ENCODE results near the gene KRT24. TPM values are rescaled to one million over a fixed set of nuclear protein-coding genes. Genes with fewer than 3 reads are reported as not detected.

Gene KRT24
- total RNA-seq, 1 donor from 2014 or later: not detected

DNA sequence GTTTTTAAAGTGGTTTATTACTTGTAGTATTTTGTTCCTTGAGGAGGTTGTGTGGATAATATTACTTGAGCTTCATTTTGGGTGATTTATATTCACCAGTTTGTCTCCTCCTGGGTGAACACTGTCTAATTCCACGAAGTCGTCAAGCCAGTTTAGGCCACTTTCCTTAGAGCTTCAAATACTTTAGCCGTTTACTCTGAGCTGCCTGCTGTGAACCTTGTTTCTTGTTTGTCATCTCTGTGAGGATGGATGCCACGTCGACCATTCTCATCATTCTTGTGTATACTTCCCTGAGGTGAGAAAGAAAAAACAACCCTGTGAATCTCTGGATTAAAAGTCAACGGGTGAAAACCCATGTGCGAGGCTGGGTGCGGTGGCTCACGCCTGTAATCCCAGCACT, 9.0 kb downstream of the KRT24 start:
- DNase-seq: no peak

- DNase-seq: no peak
Observed at GRCh38 chr17:40687106-40687505, 16.4 kb downstream of the KRT24 start.

DNA sequence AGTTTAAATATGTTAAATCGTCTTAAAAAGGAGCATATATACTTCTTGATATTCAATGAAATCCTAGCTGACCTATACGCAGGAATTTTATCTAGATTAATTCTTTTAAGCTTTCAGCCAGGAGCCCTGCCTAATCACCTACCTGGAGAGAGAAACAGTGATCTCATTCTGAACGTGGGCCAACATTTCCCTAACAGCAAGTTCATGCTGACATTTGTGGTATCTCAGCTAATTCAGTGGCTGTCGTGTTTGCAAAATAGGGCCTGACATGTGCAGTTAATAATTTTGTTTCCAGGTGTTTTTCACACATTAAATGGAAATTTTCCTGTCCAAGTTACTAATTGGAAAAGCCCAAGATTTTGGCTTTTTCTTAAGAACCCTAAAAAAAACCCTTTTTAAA, 17.4 kb downstream of the KRT24 start:
- DNase-seq: no peak

- no peak for DNase-seq
Observed at GRCh38 chr17:40680998-40681397, 22.6 kb downstream of the KRT24 start.

- no peak for DNase-seq
Observed at GRCh38 chr17:40679523-40679907, 24.0 kb downstream of the KRT24 start.

GRCh38 chr17:40678902-40679522, 24.5 kb downstream of the KRT24 start:
- no peak for DNase-seq

GRCh38 chr17:40675905-40676304, 27.6 kb downstream of the KRT24 start:
- DNase-seq: no peak

DNA sequence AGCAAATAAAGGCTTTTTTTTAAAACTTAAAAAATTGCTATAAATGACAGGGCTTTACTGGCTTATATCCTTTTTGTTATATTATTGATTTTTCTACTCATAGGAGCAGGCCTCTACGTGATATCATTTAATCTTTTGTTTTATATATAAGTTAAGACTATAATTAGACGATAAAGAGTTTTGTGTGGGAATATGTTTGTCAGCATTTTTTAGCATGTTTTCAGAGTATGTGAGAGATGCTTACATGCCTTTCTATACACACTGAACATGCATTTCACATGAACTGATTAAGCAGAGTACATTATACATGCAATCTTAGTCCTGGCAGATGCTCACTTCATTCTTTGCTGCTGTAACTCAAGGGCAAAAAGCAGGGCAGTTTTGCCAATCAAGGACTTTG, 30.9 kb downstream of the KRT24 start:
- no peak for DNase-seq

DNA sequence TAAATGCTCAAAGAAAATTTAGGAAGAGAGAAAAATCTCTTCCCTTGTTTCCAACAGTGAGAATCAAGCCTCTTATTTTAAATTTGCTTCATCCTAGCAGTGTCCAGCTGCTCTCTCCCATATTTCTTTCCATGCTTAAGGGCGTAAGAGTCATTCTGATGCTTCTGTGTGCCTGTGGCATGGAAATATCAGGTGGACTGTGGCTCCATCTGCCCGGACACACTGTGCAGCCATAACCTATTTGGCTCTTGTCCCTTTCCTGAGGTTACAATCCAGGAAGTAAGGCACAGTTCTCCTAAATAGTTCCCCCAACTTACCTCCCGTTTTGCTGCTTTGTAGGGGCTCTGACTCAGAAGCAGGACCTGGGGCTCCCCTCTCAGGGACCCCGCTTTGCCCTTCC, 32.3 kb downstream of the KRT24 start:
- DNase-seq: no peak

GRCh38 chr17:40666331-40666730, 37.2 kb downstream of the KRT24 start:
- no peak for DNase-seq

DNA sequence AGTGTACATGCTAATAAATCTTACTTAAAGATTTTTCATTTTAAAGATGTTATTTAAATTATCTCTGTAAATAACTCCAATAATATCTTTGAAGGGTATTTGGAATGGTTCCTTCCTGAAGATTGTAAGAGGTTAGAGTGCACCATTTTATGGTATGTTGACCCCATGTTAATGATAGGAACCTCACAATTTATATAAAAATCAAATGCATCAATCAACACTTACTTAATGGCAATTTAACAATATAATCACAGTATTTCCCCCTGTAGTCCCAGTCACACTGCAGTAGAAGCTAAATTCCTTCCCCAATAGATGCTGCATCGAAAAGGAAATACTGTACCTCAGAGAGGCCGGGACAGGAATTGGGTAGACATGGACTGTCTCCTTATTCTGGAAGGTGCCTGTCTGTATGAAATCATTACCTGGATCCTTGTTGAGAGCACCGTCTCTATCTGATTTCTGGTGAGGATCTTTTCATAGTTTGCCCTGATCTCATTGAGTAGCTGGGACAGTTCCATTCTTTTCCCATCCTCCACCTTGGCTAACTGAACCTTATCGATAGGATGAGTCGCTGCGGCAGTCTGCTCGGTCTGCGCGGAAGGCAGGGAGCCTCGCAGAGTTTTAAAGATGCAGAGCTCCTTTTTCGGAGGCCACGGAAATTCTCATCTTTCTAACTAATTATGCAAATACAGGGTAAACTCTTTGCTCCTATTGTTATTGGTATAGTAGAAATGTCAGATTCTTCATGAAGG, 38.8 kb downstream of the KRT24 start, which contains the start of gene KRT222:
Gene KRT222, minus strand, starts transcription at position 596 of the 752 bp plus-strand sequence. Its CDS starts 78 bp downstream, at position 518.
- DNase-seq: no peak

- DNase-seq: no peak
Observed at GRCh38 chr17:40663252-40663651, 40.3 kb downstream of the KRT24 start.

DNA sequence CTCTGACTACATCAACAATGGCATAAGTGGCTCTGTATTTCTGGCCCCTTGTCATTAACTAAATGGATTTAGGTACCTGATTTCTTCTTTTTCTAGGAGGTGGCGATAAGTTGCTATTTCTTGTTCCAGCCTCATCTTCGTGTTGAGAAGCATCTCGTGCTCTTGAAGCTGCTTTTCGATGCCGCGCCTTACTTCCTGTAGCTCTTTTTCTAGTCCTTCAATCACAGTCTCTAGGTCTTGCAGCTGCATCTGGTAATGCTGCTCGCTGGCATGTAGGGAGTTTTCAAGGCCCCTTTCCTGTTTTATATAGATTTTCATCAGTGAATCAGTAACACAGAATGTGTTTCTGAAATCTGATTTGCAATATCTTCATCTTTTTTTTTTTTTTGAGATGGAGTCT, 43.6 kb downstream of the KRT24 start:
- no peak for DNase-seq

GRCh38 chr17:40658396-40658795, 45.2 kb downstream of the KRT24 start:
- DNase-seq: no peak

DNA sequence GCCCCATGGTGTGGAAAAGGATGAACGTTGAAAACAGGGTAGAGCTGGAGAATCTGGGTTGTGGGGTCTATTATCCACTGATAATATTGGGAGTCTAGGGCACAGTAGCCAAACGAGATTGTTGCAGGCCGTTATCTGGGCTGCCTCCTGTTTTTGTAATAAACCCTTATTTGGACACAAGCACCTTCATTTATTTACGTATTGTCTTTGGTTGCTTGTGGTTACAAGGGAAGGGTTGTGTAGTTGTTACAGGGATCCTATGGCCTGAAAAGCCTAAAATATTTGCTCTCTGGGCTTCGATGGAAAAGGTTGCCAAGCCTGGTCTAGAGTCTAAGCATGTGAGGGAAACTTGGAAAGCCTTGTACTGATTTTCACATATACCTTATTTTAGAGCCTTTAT, 51.6 kb downstream of the KRT24 start:
- no peak for DNase-seq

DNA sequence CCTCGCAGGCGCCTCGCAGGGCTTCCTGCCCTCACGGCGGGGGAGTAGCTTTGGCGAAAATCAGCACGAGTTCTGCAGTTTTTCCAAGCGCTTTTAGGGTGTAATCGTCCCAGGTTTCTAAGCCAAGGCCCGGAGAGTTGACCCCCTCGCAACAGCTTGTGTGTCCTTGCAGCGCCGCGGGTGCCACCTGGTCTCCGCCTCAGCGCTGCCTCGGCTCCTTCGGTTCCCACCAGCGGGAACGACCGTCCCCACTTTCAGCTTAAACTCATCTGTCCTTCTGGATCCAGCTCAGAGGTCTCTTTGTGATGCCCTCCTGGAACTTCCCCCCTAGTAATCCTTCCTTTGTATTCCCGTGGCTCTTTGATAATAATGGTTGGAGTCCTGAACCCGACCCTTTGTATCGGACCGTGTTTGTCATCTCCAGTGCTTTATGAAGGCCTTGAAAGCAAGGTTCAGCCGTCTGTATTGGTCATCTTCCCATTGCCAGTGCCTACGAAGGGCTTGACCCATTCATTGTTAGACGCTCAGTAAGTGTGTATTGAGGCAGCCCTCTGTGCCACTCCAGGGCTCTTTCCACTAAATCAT, 55.1 kb downstream of the KRT24 start:
- DNase-seq: peak; percentile 34

Other genes starting within 250 kb of the KRT24 start
- 25.6 TPM for gene TNS4, start 202.1 kb downstream of the KRT24 start, total RNA-seq
- 0.30 TPM for gene CCR7, start 138.3 kb downstream of the KRT24 start, total RNA-seq
- 93.7 TPM for gene SMARCE1, start 55.9 kb downstream of the KRT24 start, total RNA-seq
- gene KRT222, start 38.6 kb downstream of the KRT24 start, total RNA-seq: 0.49 TPM
- gene KRT25, start 51.6 kb upstream of the KRT24 start, total RNA-seq: 608 TPM
- 18.3 TPM for gene KRT26, start 68.4 kb upstream of the KRT24 start, total RNA-seq
- gene KRT27, start 78.8 kb upstream of the KRT24 start, total RNA-seq: 428 TPM
- 152 TPM for gene KRT28, start 96.2 kb upstream of the KRT24 start, total RNA-seq
- 976 TPM for gene KRT10, start 118.9 kb upstream of the KRT24 start, total RNA-seq
- gene KRT12, start 163.5 kb upstream of the KRT24 start, total RNA-seq: 0.10 TPM
- gene KRT20, start 181.5 kb upstream of the KRT24 start, total RNA-seq: 0.39 TPM
- 107 TPM for gene KRT23, start 233.9 kb upstream of the KRT24 start, total RNA-seq